Activated T-cell treated with anti-CD3 and anti-CD28 coated beads, Interleukin-2, amount 50 U/mL, for 1 hour (primary cell): Measurements from ENCODE around the gene NME4.
"Not testable (repeated sequence)": the region's sequence is repeated elsewhere in the genome, so short reads cannot be mapped to it uniquely, and the experiment has no call there.

Experiments used
- DNase-seq: peaks from one replicate; pipeline ENCODE4 v3.0.0-alpha.2; 2020

NME4 gene

DNA sequence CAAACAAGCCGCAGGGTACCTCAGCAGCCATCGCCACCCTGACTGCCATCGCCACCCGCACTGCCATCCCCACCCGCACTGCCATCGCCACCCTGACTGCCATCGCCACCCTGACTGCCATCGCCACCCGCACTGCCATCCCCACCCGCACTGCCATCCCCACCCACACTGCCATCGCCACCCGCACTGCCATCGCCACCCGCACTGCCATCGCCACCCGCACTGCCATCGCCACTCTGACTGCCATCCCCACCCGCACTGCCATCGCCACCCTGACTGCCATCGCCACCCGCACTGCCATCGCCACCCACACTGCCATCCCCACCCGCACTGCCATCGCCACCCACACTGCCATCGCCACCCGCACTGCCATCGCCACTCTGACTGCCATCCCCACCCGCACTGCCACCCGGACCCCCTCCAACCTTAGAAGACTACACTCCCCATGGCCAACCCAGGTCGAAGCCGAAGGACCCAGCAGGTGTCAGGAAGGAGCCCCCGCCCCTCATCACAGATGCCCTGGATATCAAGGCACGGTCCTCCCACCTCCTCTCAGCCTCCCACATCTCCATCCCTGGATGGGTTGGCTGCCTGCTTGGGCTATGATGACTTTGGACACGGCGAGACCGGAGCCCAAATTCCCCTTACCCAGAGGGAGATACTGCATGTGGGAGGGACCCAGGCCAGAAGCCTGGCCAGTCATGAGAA lies 18.7 kb upstream of the NME4 start:
- DNase-seq, result not testable (repeated sequence)

DNA sequence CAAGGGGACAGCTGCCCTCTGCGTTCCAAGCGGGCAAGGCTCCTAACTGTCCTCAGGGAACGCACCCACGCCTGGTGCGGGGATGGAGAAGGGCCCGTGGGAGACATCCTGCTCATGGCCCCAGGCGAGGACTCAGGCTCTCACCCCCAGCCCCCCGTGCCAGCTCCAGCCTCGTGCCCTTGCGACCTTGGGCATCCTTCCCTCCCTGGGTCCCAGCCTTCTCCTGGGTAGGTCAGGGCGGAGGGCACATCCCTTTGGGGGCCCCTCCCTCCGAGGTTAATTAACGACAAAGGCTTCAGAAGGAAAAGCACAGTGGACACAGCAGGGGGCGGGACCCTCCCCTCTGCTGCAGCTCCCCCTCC lies 18.2 kb upstream of the NME4 start:
- no peak for DNase-seq

DNA sequence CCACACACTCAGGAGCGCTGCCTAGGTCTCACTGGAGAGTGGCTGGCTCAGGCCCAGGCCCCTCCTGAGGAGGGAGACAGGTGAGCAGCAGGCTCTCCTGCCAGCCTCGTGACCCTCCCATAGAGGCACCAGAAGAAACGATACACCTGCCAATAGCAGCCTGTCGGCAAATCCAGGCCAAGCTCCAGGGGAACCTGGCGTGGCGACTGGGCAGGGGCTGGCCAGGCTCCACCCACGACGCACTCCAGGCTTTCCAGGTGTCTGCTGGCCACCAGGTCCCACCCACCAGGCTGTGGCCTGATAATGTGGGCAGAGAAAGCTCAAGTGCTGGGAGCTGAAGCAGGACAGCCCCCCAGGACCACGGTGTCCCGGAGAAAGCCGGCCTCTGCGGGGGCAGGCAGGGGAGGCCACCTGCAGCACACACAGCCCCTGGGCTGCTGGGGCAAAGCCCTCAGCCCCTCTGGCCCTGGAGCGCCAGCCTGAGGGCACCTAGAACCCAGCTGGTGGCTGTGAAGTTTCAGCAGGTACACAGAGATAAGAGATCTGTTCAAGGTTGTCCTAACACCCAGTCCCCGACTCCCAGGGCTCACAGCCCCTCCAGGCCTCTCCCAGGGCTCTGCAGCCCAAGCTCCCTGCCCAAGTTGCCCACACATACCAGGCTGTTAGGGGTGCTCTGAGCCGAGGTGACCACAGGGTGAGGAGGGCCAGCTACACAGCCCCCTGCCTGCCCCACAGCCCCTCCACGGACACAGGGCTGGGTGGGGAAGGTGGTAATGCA lies 17.6 kb upstream of the NME4 start:
- DNase-seq, result no peak

DNA sequence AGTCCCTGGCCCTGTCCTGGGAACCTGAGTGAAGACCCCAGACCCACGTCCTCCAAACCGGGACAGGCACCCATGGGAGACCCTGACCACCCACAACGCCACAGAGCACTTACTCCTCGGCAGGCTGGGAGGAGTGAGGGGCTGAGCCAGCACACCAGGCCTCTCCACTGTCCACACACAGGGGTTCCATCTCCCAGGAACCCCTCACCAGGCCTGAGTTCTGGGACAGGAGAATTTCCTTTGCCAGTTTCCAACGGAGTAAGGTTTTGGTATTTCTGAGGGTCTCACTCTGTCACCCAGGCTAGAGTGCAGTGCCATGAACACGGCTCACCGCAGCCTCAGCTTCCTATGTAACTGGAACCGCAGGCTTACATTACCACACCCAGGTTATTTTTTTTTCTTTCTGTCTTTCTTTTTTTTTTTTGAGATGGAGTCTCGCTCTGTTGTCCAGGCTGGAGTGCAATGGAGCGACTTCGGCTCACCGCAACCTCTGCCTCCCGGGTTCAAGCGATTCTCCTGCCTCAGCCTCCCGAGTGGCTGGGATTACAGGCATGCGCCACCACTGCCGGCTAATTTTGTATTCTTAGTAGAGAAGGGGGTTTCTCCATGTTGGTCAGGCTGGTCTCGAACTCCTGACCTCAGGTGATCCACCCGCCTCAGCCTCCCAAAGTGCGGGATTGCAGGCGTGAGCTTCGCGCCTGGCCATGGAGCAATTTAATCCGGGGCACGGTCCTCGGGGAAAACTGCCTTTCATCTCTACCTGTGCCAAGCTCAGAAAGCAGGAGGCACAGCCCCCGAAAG lies 16.8 kb upstream of the NME4 start:
- no peak for DNase-seq

DNA sequence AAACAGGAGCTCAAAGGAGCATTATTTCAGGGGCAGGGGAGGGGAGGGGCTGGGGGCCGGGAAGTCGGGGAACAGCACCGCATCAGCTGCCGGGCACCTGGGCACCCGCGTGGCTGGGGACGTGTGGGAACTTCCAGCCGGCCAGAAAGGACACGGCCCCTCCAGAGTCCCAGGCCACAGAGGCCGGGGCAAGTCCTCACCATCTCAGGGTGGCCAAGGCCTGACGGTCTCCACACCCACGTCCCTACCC lies 16.3 kb upstream of the NME4 start:
- no peak for DNase-seq

DNA sequence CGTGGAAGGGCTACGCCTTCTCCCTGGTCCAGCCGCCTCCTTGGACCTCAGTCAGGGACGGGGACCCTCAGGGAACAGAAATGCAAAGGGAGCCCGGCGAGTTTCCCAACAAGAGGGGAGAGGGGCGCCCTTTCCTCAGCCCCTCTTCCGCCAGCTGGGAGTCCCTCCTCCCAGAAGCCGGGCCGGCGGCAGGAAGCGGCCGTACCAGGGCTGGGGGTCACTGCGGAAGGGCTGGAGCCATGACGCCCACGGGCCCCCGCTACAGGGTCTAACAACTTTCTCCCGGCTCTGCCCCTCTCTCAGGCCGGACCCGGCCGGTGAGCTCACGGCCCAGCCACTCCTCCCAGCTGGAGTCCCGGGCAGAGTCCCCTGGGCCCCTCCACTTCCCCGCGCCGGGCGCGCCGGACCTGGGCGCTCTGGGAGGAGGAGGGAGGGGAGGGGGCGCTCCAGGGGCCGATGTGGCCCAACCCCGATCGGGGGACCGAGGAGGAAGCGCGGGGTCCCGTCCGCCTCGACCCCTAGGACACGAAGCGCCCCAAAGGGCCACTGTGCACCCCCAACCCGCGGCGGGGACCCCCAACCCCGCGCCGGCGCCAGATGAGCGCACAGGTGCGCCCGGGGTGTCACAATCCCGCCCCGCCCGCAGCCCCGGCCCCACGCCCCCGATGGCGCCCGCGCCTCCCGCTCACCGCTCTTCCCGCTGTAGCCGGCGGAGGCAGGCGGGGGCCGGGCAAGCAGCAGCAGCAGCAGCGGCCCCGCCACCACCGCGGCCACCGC lies 15.8 kb upstream of the NME4 start:
- no peak for DNase-seq

DNA sequence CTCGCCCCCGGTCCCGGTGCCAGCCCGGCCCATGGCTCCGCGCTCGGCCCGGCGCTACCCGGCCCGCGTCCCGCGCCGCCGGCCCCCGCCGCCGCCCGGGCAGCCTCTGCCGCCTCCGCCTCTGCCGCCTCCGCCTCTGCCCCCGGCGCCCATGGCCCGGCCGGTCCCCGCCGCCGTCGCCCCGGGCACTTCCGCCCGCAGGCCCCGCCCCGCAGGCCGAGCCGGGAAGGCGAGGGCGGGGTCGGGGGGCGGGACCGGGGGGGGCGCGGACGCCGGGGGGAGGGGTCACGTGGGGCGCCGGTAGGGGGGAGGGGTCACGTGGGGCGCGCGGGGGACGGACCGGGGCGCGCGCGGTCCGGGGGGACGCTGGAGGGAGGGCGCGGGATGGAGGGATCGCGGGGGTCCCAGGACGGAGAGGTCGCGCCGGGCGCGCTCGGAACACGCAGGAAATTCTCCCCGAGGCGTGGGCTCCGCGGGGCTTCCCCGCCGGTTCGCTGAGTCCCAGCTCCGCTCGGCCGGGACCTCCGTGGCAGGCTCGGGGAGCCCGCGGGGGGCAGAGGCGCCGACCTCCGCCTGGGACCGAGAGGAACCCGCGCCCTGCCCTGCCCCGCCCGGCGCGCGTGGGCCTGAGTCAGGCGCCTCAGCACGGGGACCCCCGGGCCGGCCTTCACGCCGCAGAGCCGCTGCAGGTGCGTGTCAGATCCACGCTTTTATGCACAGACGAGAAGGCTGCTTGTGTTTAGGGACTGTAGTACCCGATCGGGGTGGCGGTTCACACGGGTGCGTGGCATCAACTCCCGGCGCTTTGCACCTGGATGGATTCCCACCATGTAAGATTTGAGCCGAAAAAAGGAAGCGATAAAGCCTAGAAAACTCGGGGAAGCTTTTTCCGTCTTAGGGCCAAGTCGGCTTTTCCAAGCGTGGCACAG lies 14.9 kb upstream of the NME4 start, which contains the start of gene PGAP6:
Gene PGAP6, minus strand, starts transcription at position 190 of the 929 bp plus-strand sequence. Its CDS starts 157 bp downstream, at position 33.
- peak; percentile 71 for DNase-seq

DNA sequence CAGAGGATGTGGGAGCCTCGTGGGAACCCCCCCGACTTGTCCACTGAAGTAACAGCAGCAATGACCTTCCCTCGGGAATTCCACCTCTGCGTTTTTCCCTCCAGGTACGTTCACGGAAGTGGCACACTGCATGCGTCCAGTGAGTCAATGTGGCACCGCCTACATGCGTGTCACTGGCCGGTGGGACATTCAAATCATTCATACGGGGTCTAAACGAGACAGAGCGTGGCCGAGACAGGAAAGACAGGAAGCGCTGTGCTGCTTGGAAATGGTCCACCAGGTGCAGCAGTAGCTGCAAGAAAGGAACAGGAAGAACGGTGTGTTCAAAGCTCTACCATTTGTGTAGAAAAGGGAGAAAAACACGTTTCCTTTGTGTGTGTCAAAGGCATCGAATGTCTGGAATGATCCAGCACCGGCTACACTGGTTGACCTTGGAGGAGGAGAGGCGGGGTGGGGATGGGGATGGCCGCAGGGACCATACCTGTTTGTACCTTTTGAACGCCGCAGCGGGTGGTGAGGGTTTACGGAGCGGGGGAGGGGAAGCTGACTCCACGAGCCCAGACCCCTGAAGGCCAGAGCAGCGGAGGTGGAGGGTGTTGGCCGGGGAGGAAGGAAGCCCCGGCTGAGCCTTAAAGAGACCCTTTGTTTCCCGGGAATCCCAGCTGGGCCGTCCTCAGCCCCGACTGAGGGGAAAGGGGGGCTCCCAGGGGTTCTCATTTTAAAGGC lies 13.5 kb upstream of the NME4 start:
- peak; percentile 55 for DNase-seq

DNA sequence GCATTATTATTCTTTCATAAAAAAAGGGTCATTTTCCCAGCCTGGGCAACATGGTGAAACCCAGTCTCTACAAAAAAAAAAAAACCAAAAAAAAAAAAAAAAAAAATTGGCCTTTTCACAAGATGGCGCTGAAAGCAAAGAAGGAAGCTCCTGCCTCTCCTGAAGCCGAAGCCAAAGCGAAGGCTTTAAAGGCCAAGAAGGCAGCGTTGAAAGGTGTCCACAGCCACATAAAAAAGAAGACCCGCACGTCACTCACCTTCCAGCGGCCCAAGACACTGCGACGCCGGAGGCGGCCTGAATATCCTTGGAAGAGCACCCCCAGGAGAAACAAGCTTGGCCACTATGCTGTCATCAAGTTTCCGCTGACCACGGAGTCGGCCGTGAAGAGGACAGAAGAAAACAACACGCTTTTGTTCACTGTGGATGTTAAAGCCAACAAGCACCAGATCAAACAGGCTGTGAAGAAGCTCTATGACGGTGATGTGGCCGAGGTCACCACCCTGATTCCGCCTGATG lies 10.3 kb upstream of the NME4 start:
- no peak for DNase-seq

DNA sequence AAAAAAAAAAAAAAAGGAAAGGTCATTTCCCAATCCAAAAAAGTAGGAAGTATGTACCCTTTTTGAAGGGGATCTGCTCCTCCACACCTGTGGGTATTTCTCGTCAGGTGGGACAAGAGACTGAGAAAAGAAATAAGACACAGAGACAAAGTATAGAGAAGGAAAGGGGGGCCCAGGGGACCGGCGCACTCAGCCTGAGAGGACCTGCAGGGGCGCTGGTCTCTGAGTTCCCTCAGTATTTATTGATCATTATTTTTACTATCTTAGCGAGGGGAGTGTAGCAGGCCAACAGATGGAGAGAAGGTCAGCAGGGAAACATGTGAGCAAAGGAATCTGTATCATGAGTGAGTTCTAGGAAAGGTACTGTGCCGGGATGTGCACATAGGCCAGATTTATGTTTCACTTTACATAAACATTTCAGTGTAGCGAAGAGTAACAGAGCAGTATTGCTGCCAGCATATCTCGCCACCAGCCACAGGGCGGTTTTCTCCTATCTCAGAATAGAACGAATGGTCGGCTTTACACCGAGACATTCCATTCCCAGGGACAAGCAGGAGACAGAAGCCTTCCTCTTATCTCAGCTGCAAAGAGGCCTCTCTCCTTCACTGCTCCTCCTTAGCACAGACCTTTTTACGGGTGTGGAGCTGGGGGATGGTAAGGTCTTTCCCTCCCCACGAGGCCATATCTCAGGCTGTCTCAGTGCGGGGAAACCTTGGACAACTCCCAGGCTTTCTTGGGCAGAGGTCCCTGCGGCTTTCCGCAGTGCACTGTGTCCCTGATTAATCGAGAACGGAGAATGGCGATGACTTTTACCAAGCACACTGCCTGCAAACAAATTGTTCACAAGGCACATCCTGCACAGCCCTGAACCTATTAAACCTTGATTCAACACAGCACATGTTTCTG lies 9.0 kb upstream of the NME4 start:
- DNase-seq, result not testable (repeated sequence)

DNA sequence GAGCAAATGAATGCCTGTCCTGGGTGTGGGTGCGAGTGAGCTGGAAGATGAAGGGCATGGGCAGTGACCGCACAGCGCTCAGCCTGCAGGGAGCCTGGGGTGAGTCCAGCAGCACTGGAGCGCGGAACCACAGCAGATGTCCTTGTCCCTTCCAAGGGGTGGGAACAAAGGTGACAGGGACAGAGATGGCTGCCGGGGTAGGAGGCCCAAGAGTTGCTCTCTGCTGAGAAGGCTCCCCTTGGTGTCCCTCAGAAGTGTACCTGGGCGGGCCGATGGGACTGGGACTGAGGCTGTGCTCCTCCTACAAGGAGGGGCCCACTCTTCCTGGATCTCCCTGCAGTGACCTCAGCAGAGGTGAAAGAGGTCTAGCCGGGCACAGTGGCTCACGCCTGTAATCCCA lies 7.6 kb upstream of the NME4 start:
- no peak for DNase-seq

DNA sequence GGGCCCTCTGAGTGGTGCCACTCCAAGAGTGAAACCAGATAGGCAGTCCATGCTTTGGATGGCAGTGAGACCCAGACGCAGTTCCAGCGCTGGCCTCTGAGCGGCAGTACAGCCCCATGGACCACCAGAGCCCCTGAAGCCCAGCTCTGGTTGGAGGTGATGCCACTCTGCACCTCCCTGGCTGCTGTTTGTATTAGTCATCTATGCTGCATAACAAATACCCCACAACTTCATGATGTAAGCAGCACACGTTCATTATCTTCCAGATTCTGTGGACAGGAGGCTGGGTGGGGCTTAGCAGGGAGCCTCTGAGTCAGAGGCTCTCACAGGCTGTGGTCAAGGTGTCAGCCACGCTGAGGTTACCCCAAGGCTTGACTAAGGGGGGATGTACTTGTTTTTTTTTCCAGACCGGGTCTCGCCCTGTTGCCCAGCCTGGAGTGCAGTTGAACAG lies 5.1 kb upstream of the NME4 start:
- DNase-seq, result peak; percentile 85

DNA sequence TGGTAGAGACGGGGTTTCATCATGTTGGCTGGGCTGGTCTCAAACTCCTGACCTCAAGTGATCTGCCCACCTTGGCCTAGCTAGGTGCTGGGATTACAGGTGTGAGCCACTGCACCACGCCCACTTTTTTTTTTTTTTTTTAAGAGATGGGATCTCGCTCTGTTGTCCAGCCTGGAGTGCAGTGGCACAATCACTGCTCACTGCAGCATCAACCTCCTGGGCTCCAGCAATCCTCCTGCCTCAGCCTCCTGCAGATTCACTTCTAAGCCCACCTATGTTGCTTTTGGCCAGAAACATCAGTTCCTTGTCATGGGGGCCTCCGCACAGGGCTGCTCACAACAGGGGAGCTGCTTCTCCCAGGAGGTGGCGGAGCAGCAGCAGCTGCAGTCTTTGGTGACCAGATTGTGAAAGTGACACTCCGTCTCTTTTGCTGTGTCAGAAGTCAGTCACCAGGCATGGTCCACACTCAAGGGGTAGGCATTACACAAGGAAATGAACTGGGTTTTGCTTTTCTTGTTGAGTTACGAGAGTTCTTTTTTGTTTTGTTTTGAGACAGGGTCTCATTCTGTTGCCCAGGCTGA lies 4.5 kb upstream of the NME4 start:
- no peak for DNase-seq

DNA sequence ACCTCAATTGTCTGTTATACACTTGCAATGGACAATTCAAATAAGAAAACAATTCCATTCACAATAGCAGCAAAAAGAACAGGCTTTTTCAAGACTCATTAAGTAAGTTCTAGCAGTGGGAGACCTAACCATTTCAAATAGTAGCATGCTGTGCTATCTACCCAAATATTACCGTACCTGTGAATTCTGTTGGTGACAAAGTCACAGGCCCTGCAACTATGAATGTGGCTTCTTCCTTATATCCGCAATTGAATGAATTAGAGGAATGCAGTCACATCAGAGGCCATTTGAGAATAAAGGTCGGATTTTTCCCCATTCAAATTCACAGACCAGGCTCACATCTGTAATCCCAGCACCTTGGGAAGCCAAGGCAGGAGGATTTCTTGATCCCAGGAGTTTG lies 800 bp upstream of the NME4 start:
- no peak for DNase-seq

DNA sequence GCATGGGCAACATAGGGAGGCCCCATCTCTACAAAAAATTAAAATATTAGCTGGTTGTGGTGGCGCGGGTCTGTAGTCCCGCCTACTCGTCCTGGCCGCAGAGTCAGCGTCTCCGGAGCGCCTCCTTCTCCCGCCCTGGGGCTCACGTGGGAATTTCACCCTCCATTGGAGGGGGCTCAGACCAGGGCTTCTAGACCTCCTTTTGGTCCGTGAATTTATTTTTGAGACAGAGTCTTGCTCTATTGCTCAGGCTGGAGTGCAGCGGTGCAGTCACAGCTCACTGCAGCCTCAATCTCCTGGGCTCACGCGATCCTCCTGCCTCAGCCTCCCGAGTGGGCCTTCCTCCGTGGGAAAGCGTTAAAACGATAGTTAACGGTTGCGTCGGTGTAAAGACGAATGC lies 394 bp upstream of the NME4 start:
- DNase-seq, result no peak

DNA sequence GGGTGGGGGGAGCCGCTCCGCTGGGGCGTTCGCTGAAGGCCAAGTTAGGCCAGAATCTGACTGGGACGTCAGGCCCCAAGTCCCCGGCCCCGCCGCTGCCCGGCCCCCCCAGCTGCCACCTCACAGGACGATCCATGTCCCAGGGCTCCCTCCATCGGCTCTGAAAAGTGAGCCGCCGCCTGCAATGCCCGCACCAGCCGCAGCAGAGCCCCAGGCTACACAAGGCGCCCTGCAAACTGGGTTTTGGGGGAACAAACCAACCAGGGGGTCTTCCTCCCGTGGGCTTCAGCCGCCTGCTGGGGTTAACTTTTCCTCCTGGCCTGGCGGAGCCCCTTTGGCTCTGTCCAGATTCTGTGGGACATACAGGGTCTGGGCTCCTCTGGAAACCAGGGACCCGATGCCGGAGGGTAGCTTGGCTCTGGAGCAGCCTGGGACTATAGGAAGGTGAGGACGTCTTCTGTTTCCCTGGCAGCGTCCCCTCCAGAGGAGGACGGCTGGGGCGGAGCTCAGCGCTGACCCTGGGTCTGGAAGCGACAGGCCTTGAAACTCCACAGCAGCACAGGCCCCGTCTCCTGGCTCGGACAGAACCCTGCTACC lies 835 bp downstream of the NME4 start:
- peak; percentile 49 for DNase-seq

DNA sequence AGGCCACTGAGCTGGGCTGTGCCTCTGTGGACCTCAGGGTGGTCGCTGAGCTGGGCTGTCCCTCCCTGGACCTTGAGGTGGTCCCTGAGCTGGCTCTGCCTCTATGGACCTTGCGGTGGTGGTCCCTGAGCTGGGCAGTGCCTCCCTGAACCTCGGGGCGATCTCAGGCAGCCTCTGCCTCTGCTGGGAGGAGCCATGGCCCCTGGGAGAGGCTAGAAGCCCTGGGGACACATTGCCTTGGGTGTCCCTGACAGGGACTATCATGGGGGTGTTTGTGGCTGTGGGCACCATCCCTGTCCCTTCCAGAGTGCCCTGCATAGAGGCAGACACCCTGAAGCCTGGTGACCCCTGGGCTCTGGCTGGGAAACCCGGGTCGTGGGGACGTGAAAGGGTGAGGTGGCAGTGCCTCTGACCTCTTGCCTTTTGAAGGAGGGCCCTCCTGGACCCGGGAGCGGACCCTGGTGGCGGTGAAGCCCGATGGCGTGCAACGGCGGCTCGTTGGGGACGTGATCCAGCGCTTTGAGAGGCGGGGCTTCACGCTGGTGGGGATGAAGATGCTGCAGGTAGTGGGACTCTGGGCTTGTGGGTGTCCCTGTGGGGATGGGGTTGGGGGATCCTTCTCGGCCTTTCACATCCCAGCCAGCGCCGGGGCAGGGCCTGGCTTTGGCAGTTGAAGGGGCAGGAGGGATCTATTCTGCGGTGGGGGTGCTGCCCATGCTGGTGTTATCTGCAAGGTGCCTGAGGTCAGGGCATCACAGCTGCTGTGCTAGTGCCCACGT lies 1.8 kb downstream of the NME4 start:
- DNase-seq, result no peak

DNA sequence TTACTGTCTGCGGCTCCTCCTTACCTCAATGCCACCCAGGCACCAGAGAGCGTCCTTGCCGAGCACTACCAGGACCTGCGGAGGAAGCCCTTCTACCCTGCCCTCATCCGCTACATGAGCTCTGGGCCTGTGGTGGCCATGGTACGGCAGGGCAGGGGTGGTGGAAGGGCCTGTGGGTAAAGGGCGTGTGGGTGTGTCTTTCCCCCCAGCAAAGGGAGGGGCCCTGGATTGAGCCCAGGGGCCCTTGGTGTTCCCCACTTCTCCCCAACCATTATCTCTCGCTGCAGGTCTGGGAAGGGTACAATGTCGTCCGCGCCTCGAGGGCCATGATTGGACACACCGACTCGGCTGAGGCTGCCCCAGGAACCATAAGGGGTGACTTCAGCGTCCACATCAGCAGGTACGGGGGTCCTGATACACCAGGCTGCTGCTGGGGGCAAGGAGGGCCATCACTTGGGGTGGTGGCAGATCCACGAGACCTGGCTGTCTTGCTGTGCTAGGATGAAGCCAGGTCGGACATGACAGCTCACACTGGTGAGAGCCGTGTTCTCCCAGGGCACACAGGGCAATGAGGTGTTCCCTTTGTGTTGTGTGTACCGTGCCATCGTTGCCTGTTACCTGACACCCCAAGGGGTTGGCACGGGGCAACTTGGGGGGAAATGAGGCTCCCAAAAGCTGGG lies 2.5 kb downstream of the NME4 start:
- DNase-seq, result no peak
